ENCODE results near the gene ANXA6. TPM values are rescaled to one million over a fixed set of nuclear protein-coding genes. Genes with fewer than 3 reads are reported as not detected.
A peak's percentile ranks its signal among the peaks of the same experiment; 100 is the strongest.

Gene ANXA6
- total RNA-seq, 4 donors from 2014 or later: 21.7 to 64.4 (median 49.5) TPM

DNA sequence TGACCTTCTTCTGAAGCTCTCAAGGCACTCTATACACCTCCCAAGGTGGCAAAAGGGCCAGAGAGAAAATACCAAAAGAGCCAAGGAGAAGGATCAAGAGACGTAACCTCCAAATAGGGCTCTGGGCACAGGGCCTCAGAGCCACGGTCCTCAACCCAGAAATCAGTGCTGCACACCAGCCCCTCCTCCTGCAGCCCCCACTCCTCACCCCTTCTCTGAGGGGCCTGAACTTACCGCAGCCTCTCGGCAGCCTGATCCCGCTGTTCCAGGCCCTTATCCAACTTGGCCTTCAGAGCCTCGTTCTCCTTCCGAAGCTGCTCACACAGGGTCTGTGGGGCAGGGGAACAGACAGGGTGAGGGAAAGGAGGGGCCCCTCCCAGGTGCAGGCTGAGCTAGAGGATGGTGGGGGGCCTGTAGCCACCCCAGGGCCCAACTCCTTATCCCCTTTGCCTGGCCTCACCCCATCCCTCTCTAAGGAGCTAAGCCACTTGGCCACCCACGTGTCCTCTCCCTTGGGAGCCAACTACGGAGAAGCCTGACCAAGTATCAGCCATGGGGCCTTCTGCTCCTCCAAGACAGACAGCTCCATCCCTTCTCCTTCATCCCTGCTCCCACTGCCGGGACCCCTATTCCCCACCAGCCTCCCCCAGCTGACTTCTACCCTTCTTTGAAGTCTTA is 105.5 kb downstream of the ANXA6 start:
- DNase-seq (ENCODE audit: low spot score in 2 of 2): no peak
- Histone ChIP-seq H3K27me3 (no peaks in the 10 kb centered on the region), H3K4me1 (no peaks in the 10 kb centered on the region), H3K27ac (no peak overlapping the region), H3K4me3 (no peak overlapping the region), H3K9me3 (no peaks in the 10 kb centered on the region), H3K36me3 (peaks cover 93% of the 10 kb centered on the region)
- WGBS: 84% methylated on average over 10 of the region's 10 CpGs
- no peak for TF ChIP-seq POLR2A (IDR thresholded peaks at IDR 0.05)
- TF ChIP-seq, protein P1, sequence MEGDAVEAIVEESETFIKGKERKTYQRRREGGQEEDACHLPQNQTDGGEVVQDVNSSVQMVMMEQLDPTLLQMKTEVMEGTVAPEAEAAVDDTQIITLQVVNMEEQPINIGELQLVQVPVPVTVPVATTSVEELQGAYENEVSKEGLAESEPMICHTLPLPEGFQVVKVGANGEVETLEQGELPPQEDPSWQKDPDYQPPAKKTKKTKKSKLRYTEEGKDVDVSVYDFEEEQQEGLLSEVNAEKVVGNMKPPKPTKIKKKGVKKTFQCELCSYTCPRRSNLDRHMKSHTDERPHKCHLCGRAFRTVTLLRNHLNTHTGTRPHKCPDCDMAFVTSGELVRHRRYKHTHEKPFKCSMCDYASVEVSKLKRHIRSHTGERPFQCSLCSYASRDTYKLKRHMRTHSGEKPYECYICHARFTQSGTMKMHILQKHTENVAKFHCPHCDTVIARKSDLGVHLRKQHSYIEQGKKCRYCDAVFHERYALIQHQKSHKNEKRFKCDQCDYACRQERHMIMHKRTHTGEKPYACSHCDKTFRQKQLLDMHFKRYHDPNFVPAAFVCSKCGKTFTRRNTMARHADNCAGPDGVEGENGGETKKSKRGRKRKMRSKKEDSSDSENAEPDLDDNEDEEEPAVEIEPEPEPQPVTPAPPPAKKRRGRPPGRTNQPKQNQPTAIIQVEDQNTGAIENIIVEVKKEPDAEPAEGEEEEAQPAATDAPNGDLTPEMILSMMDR (IDR thresholded peaks at IDR 0.05): no peak
- no peak for TF ChIP-seq POLR2AphosphoS5 (IDR thresholded peaks at IDR 0.05)
- no peak for TF ChIP-seq EP300 (IDR thresholded peaks at IDR 0.05)

DNA sequence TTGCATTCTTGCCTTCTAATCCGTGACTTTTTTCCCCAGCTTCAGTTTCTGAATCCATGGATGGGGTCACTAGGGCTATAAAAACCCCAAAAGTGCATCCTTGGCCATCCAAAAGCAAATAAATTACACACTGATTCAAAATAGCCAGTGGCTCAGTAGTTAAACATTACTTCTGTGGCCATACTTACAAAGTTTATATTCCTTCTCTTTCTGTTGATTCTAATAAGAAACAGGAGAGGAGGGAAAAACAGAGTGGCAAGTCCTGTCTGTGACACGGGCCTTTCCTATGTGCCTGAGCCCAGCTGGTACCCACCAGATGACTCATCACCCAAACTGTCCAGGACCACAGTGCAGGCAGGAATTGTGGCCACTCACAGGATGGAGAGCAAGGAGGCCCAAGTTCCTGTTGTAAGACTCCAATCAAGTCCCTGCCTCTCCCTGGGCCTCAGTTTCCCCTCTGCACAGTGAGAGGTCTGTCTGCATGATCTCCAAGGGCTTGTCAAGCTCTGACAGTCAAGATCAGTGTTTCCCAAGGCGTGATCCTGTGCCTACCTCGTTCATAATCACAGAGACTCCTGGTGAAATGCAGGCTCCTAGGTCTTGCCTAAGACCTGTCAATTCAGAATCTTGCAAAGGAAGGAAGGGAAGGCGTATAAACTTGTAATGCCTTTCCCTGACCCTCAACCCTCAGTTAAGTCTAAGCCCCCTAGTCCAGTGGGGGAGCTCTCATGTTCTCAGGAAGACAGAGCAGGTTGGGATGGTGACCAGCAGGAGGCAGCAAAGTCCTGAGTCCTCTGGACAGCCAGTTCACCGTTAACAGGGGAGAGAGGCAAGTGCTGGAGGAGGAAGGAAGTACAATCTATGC is 106.3 kb downstream of the ANXA6 start:
- no peak overlapping the region for H3K4me3 ChIP-seq
- H3K4me1 ChIP-seq: no peaks in the 10 kb centered on the region
- H3K9me3 ChIP-seq: no peaks in the 10 kb centered on the region
- peaks cover 93% of the 10 kb centered on the region for H3K36me3 ChIP-seq
- no peak overlapping the region for H3K27ac ChIP-seq
- H3K27me3 ChIP-seq: no peaks in the 10 kb centered on the region
- 76% methylated on average over 6 of the region's 6 CpGs for WGBS
- TF ChIP-seq, protein P1 (IDR thresholded peaks at IDR 0.05): peak; percentile 70 to 79
- no peak for TF ChIP-seq EP300 (IDR thresholded peaks at IDR 0.05)
- peak in 1 of 2 donors; percentile 88 for DNase-seq (ENCODE audit: low spot score in 2 of 2)

Other genes with a start within 250 kb of the ANXA6 start
- 100 to 1,000 TPM; 242 to 601 (median 378) TPM for gene GPX3, start 137.2 kb downstream of the ANXA6 start, total RNA-seq
- gene TNIP1, start 76.7 kb downstream of the ANXA6 start, total RNA-seq: 10 to 100 TPM; 47.5 to 94.7 (median 70.9) TPM
- gene CCDC69, start 66.3 kb upstream of the ANXA6 start, total RNA-seq: 10 to 100 TPM; 11.5 to 32.3 (median 26.8) TPM
- gene GM2A, start 95.4 kb upstream of the ANXA6 start, total RNA-seq: 100 to 1,000 TPM in 3 of 4 donors, 10 to 100 TPM in 1; 99.3 to 167 (median 126) TPM
- not detected for gene SLC36A3, start 146.0 kb upstream of the ANXA6 start, total RNA-seq
- not detected for gene SLC36A2, start 189.8 kb upstream of the ANXA6 start, total RNA-seq

Data from suprapubic skin (tissue), 4 donors.